Right kidney (tissue), 1 donor: Measurements from ENCODE around the gene DEDD.

Experiments
- DNase-seq: peaks from one replicate; pipeline ENCODE4 v3.0.0-alpha.2; 2016

DEDD gene

GRCh38 chr1:161164901-161165610 is 32.6 kb upstream of the DEDD start:
- DNase-seq, result no peak

GRCh38 chr1:161163793-161164192 is 31.3 kb upstream of the DEDD start:
- no peak for DNase-seq

- no peak for DNase-seq
These were observed 30.3 kb upstream of the DEDD start for GRCh38 chr1:161162806-161163205.

- no peak for DNase-seq
These were observed 29.6 kb upstream of the DEDD start for GRCh38 chr1:161162052-161162451.

- no peak for DNase-seq
These were observed 29.2 kb upstream of the DEDD start for GRCh38 chr1:161161652-161162051.

- no peak for DNase-seq
These were observed 28.2 kb upstream of the DEDD start for GRCh38 chr1:161160671-161161145.

GRCh38 chr1:161159913-161160243 is 27.4 kb upstream of the DEDD start:
- DNase-seq, result no peak

- DNase-seq, result peak; percentile 90
These were observed 26.8 kb upstream of the DEDD start, which contains the start of gene USP21 for GRCh38 chr1:161159087-161159912. Gene USP21, plus strand, starts transcription at chr1:161159500. Its CDS starts 1,141 bp downstream, at chr1:161160641.

GRCh38 chr1:161158316-161159010 is 26.0 kb upstream of the DEDD start:
- no peak for DNase-seq

GRCh38 chr1:161157867-161158266 is 25.4 kb upstream of the DEDD start:
- DNase-seq, result no peak

- DNase-seq, result peak; percentile 90
These were observed 21.3 kb upstream of the DEDD start, which contains the start of gene UFC1 for GRCh38 chr1:161153682-161154337. Gene UFC1, plus strand, starts transcription at chr1:161153978. Its CDS starts 20 bp downstream, at chr1:161153998.

- DNase-seq, result no peak
These were observed 20.7 kb upstream of the DEDD start for GRCh38 chr1:161153176-161153575.

- DNase-seq, result no peak
These were observed 13.4 kb upstream of the DEDD start for GRCh38 chr1:161145832-161146231.

- no peak for DNase-seq
These were observed 8.4 kb upstream of the DEDD start for GRCh38 chr1:161140755-161141400.

- no peak for DNase-seq
These were observed 7.3 kb upstream of the DEDD start for GRCh38 chr1:161139766-161140165.

GRCh38 chr1:161138431-161138830 is 6.0 kb upstream of the DEDD start:
- no peak for DNase-seq

- no peak for DNase-seq
These were observed 5.4 kb upstream of the DEDD start for GRCh38 chr1:161137881-161138280.

GRCh38 chr1:161133220-161133740 is 813 bp upstream of the DEDD start:
- DNase-seq, result no peak

GRCh38 chr1:161131523-161132409 is 701 bp downstream of the DEDD start:
- DNase-seq, result peak; percentile 64

GRCh38 chr1:161130266-161130665 is 2.2 kb downstream of the DEDD start:
- no peak for DNase-seq
